Measurements from ENCODE around the gene HS6ST2.

- TF ChIP-seq, protein P1, sequence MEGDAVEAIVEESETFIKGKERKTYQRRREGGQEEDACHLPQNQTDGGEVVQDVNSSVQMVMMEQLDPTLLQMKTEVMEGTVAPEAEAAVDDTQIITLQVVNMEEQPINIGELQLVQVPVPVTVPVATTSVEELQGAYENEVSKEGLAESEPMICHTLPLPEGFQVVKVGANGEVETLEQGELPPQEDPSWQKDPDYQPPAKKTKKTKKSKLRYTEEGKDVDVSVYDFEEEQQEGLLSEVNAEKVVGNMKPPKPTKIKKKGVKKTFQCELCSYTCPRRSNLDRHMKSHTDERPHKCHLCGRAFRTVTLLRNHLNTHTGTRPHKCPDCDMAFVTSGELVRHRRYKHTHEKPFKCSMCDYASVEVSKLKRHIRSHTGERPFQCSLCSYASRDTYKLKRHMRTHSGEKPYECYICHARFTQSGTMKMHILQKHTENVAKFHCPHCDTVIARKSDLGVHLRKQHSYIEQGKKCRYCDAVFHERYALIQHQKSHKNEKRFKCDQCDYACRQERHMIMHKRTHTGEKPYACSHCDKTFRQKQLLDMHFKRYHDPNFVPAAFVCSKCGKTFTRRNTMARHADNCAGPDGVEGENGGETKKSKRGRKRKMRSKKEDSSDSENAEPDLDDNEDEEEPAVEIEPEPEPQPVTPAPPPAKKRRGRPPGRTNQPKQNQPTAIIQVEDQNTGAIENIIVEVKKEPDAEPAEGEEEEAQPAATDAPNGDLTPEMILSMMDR (IDR thresholded peaks at IDR 0.05; ENCODE audit: borderline replicate concordance, extremely low read depth, low read length, poor library complexity, severe bottlenecking): no peak
- TF ChIP-seq EZH2 (IDR thresholded peaks at IDR 0.05; ENCODE audit: borderline replicate concordance, low read depth, low read length, severe bottlenecking): no peak
These were observed 181.8 kb downstream of the HS6ST2 start for GRCh38 chrX:132776486-132777210.
